Astrocyte of the spinal cord (primary cell): ENCODE measurements around the gene RPS28.
"Not testable (repeated sequence)": the region's sequence is repeated elsewhere in the genome, so short reads cannot be mapped to it uniquely, and the experiment has no call there.

Experiments
- DNase-seq: peaks from one replicate; pipeline ENCODE4 v3.0.0; 2011; ENCODE audit warnings: low read depth, low spot score
- H3K4me3 ChIP-seq: 2 replicates; pipeline ENCODE4 v1.5.1; 2011; ENCODE audit warnings: low read depth, mild to moderate bottlenecking, low read length, moderate library complexity
- CTCF ChIP-seq: IDR thresholded peaks from 2 replicates; pipeline ENCODE4 v1.5.1; 2012; ENCODE audit warnings: low read depth, mild to moderate bottlenecking, low read length, inconsistent platforms
- in situ Hi-C: cut with HindIII; loops from 2 replicates; pipeline ENCODE4 v1.10.0; 2017; ENCODE audit warnings: low sequenced_read_pairs

Gene RPS28

GRCh38 chr19:8337728-8338127 is 16.4 kb downstream of the RPS28 start:
- in situ Hi-C loops: no loop called here
- no peak for DNase-seq
- TF ChIP-seq CTCF: no peak
- H3K4me3 ChIP-seq: no peak overlapping the region

GRCh38 chr19:8338835-8339234 is 17.5 kb downstream of the RPS28 start:
- in situ Hi-C loops: no loop called here

GRCh38 chr19:8340341-8341096 is 19.2 kb downstream of the RPS28 start:
- no peak for TF ChIP-seq CTCF
- in situ Hi-C loops: no loop called here
- no peak overlapping the region for H3K4me3 ChIP-seq
- DNase-seq: no peak

More at GRCh38 chr19:8338835-8339234, 17.5 kb downstream of the RPS28 start:
- TF ChIP-seq CTCF: no peak
- DNase-seq: no peak
- H3K4me3 ChIP-seq: no peak overlapping the region

GRCh38 chr19:8341504-8341903 is 20.2 kb downstream of the RPS28 start:
- DNase-seq, H3K4me3 ChIP-seq, in situ Hi-C loops: not testable (repeated sequence)

GRCh38 chr19:8342316-8342683 is 21.0 kb downstream of the RPS28 start:
- no peak for DNase-seq
- no peak overlapping the region for H3K4me3 ChIP-seq
- no peak for TF ChIP-seq CTCF
- in situ Hi-C loops: no loop called here

GRCh38 chr19:8342684-8343482 is 21.6 kb downstream of the RPS28 start, which contains the start of gene KANK3:
Gene KANK3 (minus strand): TSS chr19:8343262. CDS start chr19:8337828, 5,434 bp downstream.
- in situ Hi-C loops: no loop called here
- DNase-seq: peak; percentile 93
- TF ChIP-seq CTCF: no peak
- peak within 1 kb of the TSS; percentile 40 for H3K4me3 ChIP-seq

GRCh38 chr19:8343483-8343844 is 22.2 kb downstream of the RPS28 start:
- in situ Hi-C loops: no loop called here

GRCh38 chr19:8349629-8350372 is 28.5 kb downstream of the RPS28 start:
- H3K4me3 ChIP-seq, DNase-seq, in situ Hi-C loops: not testable (repeated sequence)

More at GRCh38 chr19:8343483-8343844, 22.2 kb downstream of the RPS28 start:
- no peak for DNase-seq
- TF ChIP-seq CTCF: no peak
- peak overlapping the region; percentile 40 for H3K4me3 ChIP-seq
